ENCODE results near the gene SLC2A11.
"Not testable (repeated sequence)": the region's sequence is repeated elsewhere in the genome, so short reads cannot be mapped to it uniquely, and the experiment has no call there.

Gene SLC2A11

DNA sequence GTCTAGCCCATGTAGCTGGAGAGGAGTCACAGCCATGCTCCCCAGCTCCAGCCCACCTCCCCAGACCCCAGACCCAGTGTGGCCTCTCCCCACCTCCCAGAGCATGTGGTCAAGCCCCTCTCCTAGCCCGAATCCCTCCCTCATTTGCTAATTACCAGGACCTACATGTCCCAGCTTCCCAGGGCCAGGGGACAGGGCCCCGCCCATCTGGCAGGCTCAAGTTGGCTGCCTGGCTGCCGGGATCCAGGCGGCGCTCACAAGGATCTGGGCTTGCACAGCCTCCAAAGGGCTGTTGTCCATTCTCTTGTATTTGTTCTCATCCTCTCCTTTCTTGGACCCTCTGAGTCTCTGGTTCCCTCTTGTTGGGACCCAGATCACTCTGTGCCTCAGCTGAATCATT, 31.9 kb downstream of the SLC2A11 start:
- no peak for DNase-seq (ENCODE audit: low read depth in 1 of 2, low spot score in 1 of 2)

DNA sequence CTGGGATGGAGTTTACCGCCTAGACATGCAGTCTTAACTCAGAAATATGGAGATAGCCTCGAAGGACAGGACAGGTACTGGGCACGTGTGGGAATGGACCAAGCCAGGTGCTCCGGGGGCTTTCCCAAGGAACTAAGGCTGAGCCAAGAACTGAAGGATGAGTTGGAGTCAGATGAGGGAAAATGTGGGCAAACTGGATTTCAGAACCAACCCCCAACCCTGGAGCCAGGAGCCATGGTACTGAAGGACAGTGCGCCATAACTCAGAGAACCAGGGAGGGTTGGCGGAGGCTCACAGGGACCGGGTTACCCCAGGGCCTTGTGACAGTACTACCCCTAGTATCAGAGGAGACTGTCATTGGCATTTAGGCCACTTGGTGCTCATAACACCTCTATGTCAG, 34.1 kb downstream of the SLC2A11 start:
- DNase-seq (ENCODE audit: low read depth in 1 of 2, low spot score in 1 of 2), result no peak

DNA sequence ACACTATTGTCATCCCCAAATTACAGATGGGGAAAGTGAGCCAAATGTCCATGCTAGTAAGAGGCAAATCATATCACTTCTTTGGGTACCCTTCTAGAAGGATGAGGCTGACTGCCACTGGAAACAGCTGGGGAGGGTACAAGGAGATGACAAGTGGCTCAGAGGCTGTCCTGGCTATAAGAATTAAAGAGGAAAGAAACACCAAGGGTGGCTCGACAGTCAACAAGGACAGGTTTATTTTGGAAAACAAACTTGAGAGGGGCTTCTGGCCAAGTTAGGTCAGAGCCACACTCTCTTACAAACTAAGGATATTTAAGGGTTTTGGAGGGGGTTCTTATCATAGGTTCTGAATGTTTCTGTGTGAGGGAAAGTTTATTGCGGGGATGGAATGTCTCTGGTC, 34.5 kb downstream of the SLC2A11 start:
- DNase-seq (ENCODE audit: low read depth in 1 of 2, low spot score in 1 of 2), result no peak

DNA sequence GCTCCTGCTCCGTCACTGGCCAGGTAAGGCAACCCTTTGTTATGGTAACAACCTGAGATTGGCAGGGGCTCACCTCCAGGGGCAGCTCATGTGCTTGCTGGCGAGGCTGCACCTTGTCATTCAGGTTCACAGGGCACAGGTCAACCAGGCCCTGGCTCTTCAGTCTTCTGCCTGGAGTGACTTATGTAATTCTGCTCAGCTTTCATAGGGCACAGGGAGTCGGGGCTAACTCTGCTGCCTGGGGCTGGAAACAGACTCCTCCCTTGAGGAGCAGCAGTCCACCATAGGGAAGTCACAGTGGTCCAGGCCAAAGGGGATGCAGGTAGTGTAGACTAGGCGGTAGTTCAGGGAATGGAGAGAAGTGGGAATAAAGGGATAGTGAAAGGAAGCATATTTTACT, 35.0 kb downstream of the SLC2A11 start:
- no peak for DNase-seq (ENCODE audit: low read depth in 1 of 2, low spot score in 1 of 2)

DNA sequence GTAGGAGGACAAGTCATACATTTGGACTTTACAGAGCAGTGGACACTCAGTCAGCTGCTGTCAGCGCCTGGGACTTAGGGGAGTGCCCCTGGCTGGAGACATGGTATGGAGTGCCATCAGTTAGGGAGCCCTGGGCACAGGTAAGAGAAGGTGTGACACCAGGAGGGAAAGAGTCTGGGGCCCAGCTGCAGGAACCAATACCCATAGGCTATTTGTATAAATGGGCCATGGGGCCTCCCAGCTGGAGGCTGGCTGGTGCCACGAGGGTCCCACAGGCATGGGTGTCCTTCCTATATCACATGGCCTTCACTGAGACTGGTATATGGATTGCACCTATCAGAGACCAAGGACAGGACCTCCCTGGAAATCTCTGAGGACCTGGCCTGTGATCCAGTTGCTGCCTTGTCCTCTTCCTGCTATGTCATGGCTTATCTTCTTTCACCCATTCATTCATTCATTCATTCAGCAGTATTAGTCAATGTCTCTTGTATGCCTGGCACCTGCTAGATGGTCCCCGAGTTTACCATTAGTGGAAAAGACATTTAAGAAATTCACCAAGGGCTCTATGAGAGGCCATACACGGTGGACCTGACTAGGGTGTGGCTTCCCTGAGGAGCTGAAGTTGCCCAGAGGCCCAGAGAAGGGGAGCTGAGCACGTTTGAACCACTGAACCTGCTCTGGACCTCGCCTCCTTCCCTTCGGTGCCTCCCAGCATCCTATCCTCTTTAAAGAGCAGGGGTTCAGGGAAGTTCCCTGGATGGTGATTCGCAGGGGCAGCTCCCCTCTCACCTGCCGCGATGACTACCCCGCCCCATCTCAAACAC, 35.7 kb downstream of the SLC2A11 start:
- DNase-seq (ENCODE audit: low read depth in 1 of 2, low spot score in 1 of 2), result no peak

DNA sequence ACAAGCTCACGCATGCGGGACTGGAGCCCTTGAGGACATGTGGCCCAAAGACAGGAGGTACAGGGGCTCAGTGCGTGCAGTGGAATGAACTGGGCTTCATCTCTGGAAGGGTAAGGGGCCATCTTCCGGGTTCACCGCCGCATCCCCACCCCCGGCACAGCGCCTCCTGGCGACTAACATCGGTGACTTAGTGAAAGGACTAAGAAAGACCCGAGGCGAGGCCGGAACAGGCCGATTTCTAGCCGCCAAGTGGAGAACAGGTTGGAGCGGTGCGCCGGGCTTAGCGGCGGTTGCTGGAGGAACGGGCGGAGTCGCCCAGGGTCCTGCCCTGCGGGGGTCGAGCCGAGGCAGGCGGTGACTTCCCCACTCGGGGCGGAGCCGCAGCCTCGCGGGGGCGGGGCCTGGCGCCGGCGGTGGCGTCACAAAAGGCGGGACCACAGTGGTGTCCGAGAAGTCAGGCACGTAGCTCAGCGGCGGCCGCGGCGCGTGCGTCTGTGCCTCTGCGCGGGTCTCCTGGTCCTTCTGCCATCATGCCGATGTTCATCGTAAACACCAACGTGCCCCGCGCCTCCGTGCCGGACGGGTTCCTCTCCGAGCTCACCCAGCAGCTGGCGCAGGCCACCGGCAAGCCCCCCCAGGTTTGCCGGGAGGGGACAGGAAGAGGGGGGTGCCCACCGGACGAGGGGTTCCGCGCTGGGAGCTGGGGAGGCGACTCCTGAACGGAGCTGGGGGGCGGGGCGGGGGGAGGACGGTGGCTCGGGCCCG, 36.5 kb downstream of the SLC2A11 start, which contains the start of gene MIF:
Gene MIF (plus strand): TSS at position 439 of the 765 bp plus-strand sequence. CDS start 92 bp downstream, at position 531.
- peak; percentile 95 to 98 for DNase-seq (ENCODE audit: low read depth in 1 of 2, low spot score in 1 of 2)

DNA sequence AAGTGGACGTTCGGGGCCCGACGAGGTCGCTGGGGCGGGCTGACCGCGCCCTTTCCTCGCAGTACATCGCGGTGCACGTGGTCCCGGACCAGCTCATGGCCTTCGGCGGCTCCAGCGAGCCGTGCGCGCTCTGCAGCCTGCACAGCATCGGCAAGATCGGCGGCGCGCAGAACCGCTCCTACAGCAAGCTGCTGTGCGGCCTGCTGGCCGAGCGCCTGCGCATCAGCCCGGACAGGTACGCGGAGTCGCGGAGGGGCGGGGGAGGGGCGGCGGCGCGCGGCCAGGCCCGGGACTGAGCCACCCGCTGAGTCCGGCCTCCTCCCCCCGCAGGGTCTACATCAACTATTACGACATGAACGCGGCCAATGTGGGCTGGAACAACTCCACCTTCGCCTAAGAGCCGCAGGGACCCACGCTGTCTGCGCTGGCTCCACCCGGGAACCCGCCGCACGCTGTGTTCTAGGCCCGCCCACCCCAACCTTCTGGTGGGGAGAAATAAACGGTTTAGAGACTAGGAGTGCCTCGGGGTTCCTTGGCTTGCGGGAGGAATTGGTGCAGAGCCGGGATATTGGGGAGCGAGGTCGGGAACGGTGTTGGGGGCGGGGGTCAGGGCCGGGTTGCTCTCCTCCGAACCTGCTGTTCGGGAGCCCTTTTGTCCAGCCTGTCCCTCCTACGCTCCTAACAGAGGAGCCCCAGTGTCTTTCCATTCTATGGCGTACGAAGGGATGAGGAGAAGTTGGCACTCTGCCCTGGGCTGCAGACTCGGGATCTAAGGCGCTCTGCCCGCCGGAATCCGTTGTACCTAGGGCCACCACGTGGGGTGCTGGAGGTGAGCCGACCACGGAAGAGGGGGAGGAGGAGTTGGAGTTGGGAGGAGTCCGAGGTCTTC, 37.3 kb downstream of the SLC2A11 start:
- DNase-seq (ENCODE audit: low read depth in 1 of 2, low spot score in 1 of 2), result peak; percentile 46 to 63

DNA sequence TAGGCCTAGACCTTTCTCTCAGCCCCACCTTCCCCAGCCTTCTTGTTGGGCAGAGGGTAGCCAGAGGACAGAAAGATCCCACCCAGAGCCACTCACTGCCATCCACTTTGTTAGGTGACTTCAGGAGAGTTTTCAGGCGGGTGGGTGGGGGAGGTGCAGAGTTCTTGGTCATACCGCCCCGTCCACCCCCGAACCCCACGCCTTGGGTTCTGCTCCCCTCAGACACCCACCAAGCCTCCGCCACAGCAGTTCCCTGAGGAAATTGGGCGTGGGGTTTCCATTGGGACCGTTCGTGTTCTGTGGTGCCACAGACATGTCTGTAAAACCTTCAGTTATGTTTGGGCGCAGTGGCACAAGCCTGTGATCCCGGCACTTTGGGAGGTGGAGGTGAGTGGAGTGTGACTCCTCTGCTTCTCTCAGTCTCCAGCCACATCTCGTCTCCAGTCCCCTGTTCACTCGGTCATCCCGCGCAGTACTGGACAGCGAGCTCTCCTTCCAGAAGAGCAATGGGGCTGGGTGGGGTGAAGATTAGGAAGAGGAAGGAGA, 38.0 kb downstream of the SLC2A11 start:
- DNase-seq (ENCODE audit: low read depth in 1 of 2, low spot score in 1 of 2), result no peak

DNA sequence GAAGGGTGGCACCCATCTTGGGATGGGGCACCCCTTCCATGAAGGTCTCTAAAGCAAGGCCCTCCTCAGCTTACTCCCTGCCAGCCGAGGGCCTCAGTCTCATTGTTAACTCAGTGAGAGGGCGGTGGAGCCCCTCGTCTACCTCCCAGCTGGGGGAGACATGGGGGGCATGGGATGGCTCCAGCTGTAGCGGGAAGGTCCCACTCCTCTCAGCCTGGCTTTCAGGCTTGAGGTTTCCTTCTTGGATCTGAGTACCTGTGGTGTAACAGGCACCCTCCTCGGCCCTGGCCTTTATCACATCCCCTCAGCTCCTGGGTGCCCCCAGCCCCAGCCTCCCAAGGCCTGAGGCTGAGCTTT, 38.5 kb downstream of the SLC2A11 start:
- no peak for DNase-seq (ENCODE audit: low read depth in 1 of 2, low spot score in 1 of 2)

DNA sequence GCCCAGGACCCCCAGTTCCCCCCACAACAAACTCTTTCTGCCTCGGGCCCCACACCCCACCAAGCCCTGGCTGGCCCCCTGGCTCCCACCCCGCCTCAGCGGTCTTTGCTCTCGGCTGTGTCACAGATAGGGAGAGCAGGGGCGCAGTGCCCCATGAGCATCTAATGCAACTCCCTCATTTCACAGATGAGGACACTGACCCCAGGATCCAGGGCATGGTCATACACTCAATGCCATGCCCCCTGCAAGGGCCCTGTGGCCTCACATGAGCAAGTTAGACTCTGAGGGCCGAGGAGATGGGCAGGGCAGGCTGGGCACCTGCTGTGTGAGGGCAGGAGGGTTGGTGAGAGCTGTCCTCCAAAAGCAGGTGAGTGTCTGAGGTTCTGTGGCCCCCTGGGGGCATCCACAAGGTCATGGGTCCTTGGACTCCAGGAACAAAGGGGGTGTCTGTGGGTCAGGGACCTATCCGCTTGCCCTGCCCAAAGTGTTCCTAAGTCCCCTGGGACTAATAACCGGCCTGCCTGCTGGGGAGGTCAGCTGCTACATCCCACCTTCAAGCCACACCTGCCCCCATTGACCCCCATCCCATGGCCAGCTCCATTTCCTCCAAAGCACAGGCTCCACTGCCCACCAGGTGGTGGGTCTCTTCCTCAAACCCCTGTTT, 39.0 kb downstream of the SLC2A11 start:
- DNase-seq (ENCODE audit: low read depth in 1 of 2, low spot score in 1 of 2), result no peak

DNA sequence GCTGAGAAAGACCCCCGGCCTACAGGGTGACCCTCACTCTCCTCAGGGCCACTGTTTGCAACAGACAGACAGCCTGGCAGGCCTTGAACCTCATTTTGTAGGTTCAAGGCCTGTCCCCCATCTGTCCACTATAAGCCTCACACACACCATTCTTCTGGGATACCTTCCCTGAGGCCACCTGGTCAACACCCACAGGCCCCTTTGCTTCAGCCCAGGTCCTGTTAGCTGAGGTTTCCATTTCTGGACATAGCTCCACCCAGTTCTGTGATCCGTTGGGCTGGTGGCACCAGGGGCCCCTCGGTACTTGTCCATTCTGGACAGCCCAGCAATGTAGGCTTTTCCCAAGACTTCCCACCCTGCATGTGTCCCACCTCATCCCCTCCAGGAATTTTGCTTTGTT, 39.6 kb downstream of the SLC2A11 start:
- DNase-seq (ENCODE audit: low read depth in 1 of 2, low spot score in 1 of 2), result no peak

DNA sequence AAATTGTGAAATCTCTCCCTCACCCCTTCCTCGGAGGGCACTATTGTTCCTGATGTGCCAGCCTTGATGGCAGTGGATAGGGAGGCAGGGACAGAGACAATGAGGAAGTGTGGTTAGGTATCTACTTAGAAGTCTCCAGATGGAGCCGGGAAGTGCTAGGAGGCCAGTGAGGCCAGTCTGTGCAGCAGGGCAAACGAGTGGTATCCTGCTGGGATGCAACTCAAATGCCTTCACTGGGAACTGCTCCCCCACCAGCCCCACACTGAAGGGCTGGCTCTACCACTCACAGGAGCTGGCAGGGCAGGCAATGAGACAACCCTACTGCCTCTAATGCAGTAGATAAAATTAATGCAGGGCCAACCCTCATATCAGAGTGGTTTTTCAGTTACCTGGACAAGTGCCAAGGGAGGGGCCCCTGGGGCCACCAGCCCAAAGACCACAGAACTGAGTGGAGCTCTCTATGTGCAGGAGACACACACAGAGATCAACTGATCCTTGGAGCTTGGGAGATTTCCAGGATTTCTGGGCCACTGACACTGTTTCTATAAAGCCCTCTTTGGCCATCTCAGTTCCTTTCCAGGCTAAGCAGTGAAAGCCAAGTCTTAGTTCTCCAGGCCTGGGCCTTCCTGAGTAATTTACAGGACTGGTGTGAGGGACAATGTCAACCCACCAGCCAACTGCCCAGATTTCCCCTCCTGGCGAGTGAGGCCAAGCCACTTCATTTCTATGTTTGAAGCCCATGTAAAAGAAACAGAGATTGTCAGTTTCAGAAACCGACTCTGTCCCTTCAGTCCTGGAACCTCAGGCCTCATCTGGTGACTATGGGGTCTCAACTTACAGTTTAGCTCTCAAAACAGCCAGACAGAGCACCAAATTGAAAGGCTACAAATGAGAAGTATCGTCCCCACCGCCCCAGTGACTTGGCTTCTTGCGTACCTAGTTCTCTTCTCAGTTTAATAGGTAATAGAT, 40.6 kb downstream of the SLC2A11 start:
- DNase-seq (ENCODE audit: low read depth in 1 of 2, low spot score in 1 of 2), result no peak

DNA sequence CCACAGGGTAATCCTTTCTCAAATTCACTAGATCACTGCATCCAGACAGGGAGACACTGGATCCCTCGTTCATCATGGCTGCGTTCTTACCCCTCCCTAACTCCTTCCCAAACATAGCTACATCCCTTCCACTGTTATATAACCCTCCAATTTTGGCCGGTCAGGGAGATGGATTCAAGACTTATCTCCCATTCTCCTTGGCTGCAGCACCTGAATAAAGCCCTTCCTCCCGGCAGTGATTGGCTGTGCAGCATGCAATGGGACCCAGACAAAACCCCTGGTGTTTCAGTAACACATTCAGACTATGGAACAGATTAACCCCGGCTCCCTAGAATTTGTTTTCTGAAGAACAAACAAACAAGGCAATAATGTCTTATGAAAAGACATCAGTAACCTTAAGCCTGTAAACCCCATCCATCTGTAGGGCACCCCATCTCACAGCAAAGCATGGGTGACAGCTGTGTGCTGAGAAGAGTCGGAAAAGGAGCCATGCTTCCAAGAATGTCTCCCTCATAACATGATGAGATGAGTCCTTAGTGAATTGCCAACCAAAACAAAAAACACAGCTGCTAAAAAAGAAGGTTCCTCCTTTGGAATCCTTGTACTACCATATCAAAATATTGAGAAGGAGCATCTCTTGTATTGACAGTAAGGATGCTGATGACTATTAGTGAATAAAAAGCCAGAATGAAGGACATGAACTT, 41.5 kb downstream of the SLC2A11 start:
- no peak for DNase-seq (ENCODE audit: low read depth in 1 of 2, low spot score in 1 of 2)

DNA sequence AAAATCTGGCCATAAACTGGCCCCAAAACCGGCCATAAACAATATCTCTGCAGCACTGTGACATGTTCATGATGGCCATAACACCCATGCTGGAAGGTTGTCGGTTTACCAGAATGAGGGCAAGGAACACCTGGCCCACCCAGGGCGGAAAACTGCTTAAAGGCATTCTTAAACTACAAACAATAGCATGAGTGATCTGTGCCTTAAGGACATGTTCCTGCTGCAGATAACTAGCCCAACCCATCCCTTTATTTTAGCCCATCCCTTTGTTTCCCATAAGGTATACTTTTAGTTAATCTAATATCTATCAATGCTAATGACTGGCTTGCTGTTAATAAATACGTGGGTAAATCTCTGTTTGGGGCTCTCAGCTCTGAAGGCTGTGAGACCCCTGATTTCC, 42.6 kb downstream of the SLC2A11 start:
- DNase-seq (ENCODE audit: low read depth in 1 of 2, low spot score in 1 of 2), result not testable (repeated sequence)

DNA sequence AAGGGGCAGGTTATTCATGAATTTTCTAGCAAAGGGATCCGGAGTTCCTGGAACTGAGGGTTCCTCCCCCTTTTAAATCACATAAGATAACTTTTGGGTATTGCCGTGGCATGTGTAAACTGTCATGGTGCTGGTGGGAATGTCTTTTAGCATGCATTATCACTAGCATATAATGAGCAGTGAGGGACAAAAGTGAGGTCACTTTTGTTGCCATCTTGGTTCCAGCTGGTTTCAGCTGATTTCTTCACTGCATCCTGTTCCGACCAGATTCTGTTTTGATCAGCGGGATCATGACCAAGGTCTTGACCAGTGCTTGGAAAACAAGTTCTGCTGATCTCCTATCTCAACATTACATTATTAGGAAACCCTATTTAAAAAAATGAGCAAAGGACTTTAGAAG, 43.9 kb downstream of the SLC2A11 start:
- no peak for DNase-seq (ENCODE audit: low read depth in 1 of 2, low spot score in 1 of 2)

DNA sequence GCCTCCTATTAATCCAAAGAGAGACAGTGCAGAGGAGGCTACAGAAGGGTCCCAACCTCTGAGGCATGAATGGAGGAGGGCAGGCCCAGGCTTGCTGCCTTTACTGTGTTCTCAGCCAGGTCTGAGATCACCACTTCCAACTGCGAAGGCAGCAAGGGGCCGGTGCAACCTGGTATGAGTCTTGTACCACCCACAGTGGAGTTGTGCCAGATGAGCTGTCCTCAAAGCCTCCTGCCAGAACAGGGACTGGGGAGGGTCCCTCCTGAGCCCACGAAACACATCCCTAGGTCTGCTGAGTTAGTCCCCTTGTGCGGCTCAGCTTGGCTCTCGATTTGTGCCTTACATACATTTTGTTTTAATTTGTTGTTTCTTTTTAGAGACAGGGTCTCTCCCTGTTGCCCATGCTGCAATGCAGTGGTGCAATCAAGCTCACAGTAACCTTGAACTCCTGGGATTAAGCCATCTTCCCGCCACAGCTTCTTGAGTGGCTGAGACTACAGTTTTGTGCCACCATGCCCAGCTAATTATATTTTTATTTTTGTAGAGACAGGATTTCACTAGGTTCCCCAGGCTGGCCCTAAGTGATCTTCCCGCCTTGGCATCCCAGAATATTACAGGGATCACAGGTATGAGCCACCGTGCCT, 45.8 kb downstream of the SLC2A11 start:
- DNase-seq (ENCODE audit: low read depth in 1 of 2, low spot score in 1 of 2), result no peak

DNA sequence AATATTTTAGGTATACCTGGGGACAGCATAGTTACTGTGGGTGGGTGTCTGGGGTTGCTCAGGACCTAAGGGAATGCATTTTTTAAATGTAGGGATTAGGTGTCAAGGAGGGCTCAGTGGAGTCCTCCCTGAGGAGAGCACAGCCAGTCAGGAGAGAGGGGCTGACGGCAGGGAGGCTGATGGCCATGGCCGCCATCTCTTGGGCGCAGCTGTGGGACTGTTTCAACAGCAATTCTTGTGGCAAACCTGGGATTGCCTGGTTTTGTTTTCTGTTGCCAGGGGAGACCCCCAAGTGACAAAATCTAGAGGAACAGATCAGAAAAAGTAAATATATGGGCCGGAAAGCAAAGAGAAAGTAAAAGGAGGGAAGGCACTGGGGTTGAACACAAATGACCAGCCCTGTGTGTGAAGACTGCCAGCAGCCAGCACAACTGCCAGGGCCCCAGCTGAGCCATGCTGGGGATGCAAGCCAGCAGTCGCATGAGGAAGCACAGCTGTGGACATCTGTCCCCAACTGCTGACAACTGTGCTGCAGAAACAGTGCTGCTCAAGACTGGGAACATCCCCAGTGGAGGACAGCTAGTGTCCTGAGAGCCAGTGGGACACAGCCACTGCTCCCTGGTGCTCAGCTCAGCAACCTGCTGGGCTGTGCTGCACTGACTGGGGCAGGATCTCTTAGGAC, 47.0 kb downstream of the SLC2A11 start:
- DNase-seq (ENCODE audit: low read depth in 1 of 2, low spot score in 1 of 2), result no peak

DNA sequence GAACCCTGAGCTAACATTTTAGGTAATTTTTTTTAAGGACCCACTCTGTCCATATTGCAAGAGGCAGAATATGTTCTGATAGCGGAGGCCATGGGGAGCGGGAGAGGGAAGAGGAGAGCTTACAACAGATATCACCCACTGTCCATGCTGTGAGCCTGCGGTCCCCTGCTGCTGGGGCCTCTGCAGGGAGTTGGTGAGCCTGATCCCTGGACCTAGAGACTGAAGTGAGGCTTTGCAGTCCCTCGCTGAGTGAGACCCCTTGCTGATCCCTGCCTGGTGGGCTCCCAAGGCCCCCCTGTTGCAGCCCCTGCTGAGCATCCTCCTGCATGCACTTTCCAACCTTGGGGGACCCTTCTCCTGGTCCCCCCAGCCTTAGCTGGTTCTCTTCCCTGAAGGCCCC, 49.0 kb downstream of the SLC2A11 start:
- DNase-seq (ENCODE audit: low read depth in 1 of 2, low spot score in 1 of 2), result no peak
